Activated naive CD4-positive, alpha-beta T cell treated with anti-CD3 and anti-CD28 coated beads, Interleukin-2, amount 50 U/mL, for 72 hours (primary cell): Measurements from ENCODE around the gene SLC6A4. TPM values are rescaled to one million over a fixed set of nuclear protein-coding genes. Genes with fewer than 3 reads are reported as not detected.
A peak's percentile ranks its signal among the peaks of the same experiment; 100 is the strongest.

ENCODE experiments used
- ATAC-seq, 2 donors: fragments of 150-1000 bp; cut with Tn5 transposase; 2 replicates each; pipeline ENCODE4 v1.10.0; 2021; ENCODE audit warnings: mild to moderate bottlenecking in 2 of 2, moderate library complexity in 2 of 2
- DNase-seq, 2 donors: peaks; one replicate each; pipeline ENCODE4 v3.0.0; 2021 to 2022; ENCODE audit warnings: low spot score in 2 of 2
- H3K27ac Mint-ChIP-seq, 2 donors: one replicate each; pipeline ENCODE4 v1.8.0; 2022; ENCODE audit warnings: mild to moderate bottlenecking in 2 of 2, mixed read lengths in 2 of 2
- H3K36me3 Mint-ChIP-seq, 2 donors: one replicate each; pipeline ENCODE4 v1.8.0; 2022; ENCODE audit warnings: mixed read lengths in 2 of 2
- H3K9me3 Mint-ChIP-seq, 2 donors: one replicate each; pipeline ENCODE4 v1.8.0; 2022; ENCODE audit warnings: mixed read lengths in 2 of 2
- total RNA-seq, 2 donors: library from RNA; stranded (reverse); gene quantifications; one replicate each; pipeline ENCODE4 v1.2.3, GENCODE V29; 2022

Gene SLC6A4
- total RNA-seq, 2 donors from 2014 or later, result not detected

DNA sequence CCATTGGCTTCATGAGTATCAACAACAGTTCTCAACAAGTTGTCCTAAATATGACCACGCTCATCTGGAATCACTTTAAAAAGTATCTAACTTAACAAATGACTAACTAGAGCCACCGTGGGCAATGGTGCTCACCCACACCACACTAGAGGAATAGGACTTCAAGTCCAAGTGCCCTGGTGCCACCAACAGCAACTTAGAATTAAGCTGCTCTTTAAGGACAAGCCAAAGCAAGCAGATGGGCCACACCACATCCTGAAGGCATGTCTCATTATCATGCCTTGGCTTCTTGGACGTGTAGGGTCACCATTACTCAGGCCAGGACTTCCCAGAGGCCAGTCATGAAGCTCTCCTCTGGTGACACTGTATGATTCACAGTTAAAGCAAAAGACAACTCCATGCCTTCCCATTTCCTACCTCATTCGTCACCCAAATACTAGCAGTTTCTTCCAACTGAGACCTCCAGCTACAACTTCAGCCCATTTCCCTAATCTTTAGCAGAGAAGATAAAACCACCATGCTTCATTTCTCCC, 9.4 kb upstream of the SLC6A4 start:
- ATAC-seq, result peak in 1 of 2 donors; percentile 40
- H3K27ac Mint-ChIP-seq, result no peak overlapping the region
- H3K9me3 Mint-ChIP-seq, result no peaks in the 10 kb centered on the region
- DNase-seq, result no peak
- peaks cover 12 to 20% of the 10 kb centered on the region in 2 donors for H3K36me3 Mint-ChIP-seq

GRCh38 chr17:30243568-30243967, 8.1 kb upstream of the SLC6A4 start:
- Mint-ChIP-seq H3K27ac (no peak overlapping the region), H3K9me3 (no peaks in the 10 kb centered on the region), H3K36me3 (peaks cover 8 to 13% of the 10 kb centered on the region in 2 donors)
- no peak for DNase-seq
- ATAC-seq, result no peak

DNA sequence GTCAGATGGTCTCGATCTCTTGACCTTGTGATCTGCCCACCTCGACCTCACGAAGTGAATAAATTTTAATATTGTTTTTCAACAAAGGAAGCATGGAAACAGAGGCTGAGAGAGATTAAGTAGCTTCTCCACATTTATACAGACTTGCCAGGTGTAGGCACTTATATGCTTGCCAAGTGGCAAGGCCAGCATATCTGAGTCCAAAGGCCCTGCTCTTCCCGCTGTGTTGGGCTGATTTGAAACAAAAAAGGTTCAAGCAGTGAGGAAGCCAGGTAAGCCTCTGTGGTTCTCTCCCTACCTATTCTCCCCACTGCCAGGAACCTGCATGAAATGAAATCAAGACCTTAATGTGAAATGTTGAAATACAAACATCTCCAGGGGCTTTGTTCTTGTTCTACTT, 7.5 kb upstream of the SLC6A4 start:
- no peaks in the 10 kb centered on the region for H3K9me3 Mint-ChIP-seq
- peaks cover 8% of the 10 kb centered on the region in 2 donors for H3K36me3 Mint-ChIP-seq
- ATAC-seq, result no peak
- DNase-seq, result no peak
- H3K27ac Mint-ChIP-seq, result no peak overlapping the region

DNA sequence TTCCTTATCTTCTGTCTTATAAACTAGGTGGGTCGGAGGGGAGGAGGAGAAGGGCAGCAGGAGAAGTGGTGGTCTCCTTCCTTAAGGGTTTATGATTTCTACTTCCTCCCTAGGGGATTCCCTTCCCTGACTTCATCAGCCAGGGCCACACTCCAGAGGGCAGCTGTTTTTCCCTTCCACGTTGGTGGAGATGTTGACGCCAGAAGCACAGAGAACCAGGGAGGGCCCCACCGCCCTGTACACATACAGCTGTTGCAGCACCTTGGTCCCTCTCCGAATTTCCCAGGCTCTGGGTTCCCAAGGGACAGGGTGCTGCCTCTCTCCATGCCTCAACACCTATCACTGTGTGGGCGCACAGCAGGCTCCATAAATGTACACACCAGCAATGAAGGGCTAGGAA, 5.6 kb upstream of the SLC6A4 start:
- H3K27ac Mint-ChIP-seq, result no peak overlapping the region
- no peak for ATAC-seq
- H3K9me3 Mint-ChIP-seq, result no peaks in the 10 kb centered on the region
- H3K36me3 Mint-ChIP-seq, result no peaks in the 10 kb centered on the region
- DNase-seq, result no peak

- no peaks in the 10 kb centered on the region for H3K9me3 Mint-ChIP-seq
- H3K27ac Mint-ChIP-seq, result no peak overlapping the region
- no peaks in the 10 kb centered on the region for H3K36me3 Mint-ChIP-seq
- ATAC-seq (no peak), DNase-seq (no peak)
Measured at GRCh38 chr17:30240177-30240576, 4.7 kb upstream of the SLC6A4 start.

DNA sequence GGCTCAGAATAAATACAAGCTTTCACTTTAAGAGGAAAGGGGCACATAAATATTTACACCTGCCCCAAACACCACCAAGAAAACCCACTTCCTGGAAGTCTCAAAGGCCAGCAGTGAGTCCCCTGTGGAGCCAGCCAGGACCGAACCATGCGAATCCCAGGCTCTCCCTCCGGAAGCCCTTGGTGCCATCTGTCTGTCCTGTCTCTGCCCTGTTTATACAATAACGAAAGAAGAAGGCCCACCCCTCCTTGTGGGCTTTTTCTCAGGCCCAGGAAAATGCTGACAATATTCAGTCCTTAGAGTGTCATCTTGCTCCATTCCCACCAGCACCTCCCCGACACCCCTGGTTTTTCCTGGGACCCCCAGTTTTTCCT, 3.6 kb upstream of the SLC6A4 start:
- DNase-seq, result no peak
- Mint-ChIP-seq H3K27ac (no peak overlapping the region), H3K9me3 (no peaks in the 10 kb centered on the region), H3K36me3 (peaks cover 0 to 4% of the 10 kb centered on the region in 2 donors)
- no peak for ATAC-seq

DNA sequence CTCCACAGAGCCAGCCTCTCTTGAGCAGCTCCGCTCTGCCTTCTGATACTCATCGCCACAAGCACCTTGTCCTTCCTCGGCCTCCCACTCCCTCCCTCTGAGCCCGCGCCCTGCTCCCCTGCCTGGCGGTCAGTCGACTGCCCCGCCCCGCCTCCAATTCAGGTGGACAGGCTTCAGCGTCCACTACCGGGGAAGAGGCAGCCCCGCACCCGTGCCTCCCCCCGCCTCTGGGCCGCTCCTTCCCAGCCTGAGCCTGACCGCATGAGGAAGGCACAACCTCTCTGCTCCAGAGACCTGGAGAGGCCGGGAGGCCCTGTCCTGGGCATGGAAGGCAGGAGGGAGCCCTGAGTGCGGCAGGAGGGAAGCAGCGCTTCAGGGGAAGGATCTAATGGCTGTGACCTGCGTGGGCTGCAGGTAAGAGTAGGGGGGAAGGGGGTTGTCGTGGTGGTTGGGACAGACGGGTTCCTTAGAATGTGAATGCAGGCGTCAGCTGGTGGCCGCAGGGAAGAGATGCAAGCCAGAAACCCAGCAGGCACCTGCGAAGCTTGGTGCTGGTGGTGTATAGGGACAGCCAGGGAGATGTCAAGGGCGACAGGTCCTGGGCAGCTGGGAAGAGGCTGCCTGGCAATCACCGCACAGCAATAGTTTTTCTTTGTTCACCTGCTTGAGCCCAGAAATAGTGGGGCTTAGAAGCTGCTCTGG, 3.0 kb upstream of the SLC6A4 start:
- ATAC-seq (no peak), DNase-seq (no peak)
- H3K9me3 Mint-ChIP-seq, result no peaks in the 10 kb centered on the region
- H3K36me3 Mint-ChIP-seq, result peaks cover 0 to 4% of the 10 kb centered on the region in 2 donors
- H3K27ac Mint-ChIP-seq, result no peak overlapping the region

GRCh38 chr17:30238003-30238344, 2.5 kb upstream of the SLC6A4 start:
- Mint-ChIP-seq H3K9me3 (no peaks in the 10 kb centered on the region), H3K27ac (no peak overlapping the region), H3K36me3 (peaks cover 0 to 4% of the 10 kb centered on the region in 2 donors)
- no peak for DNase-seq
- ATAC-seq, result no peak

- ATAC-seq, result peak in 1 of 2 donors; percentile 15
Measured at GRCh38 chr17:30237296-30238002, 2.0 kb upstream of the SLC6A4 start.

GRCh38 chr17:30236766-30237165, 1.3 kb upstream of the SLC6A4 start:
- H3K36me3 Mint-ChIP-seq, result peaks cover 0 to 4% of the 10 kb centered on the region in 2 donors
- peak in 1 of 2 donors; percentile 46 for ATAC-seq
- no peaks in the 10 kb centered on the region for H3K9me3 Mint-ChIP-seq
- DNase-seq, result peak in 1 of 2 donors; percentile 29
- H3K27ac Mint-ChIP-seq, result no peak overlapping the region

More at GRCh38 chr17:30237296-30238002, 2.0 kb upstream of the SLC6A4 start:
- Mint-ChIP-seq H3K27ac (no peak overlapping the region), H3K9me3 (no peaks in the 10 kb centered on the region), H3K36me3 (peaks cover 0 to 4% of the 10 kb centered on the region in 2 donors)
- no peak for DNase-seq

DNA sequence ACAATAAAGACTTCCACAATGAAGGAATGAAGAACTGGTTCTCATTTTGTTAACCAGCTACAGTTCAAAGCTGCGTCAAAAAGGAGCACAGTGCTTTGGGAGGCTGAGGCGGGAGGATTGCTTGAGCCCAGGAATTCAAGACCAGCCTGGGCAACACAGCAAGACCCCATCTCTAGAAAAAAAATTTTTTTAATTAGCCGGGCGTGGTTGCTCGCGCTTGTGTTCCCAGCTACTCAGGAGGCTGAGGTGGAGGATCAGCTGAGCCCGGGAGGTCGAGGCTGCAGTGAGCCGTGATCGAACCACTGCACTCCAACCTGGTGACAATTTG, 764 bp upstream of the SLC6A4 start:
- H3K36me3 Mint-ChIP-seq, result peaks cover 0 to 4% of the 10 kb centered on the region in 2 donors
- DNase-seq (no peak), ATAC-seq (no peak)
- no peaks in the 10 kb centered on the region for H3K9me3 Mint-ChIP-seq
- no peak overlapping the region for H3K27ac Mint-ChIP-seq

DNA sequence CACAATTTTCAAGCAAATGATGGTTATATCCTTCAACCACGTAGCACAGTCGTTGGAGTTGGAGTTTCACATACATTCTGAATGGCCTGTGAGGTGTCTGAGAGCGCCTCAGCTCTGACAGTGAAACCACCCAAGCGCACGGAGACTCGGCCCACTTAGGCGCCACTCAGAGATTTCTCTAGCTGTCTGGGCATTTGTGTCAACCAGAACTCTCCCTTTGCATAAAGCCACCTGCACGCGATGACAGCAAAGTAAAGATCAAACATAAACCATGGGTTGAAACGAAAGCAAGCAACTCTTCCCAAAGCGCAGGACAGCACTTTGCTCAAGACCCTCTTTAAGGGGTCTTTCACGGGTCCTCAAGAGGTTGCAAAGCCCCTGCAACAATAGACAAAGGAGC, 533 bp downstream of the SLC6A4 start:
- no peaks in the 10 kb centered on the region for H3K9me3 Mint-ChIP-seq
- H3K36me3 Mint-ChIP-seq, result peaks cover 0 to 4% of the 10 kb centered on the region in 2 donors
- ATAC-seq, result peak in 1 of 2 donors; percentile 44
- H3K27ac Mint-ChIP-seq, result no peak overlapping the region
- no peak for DNase-seq

DNA sequence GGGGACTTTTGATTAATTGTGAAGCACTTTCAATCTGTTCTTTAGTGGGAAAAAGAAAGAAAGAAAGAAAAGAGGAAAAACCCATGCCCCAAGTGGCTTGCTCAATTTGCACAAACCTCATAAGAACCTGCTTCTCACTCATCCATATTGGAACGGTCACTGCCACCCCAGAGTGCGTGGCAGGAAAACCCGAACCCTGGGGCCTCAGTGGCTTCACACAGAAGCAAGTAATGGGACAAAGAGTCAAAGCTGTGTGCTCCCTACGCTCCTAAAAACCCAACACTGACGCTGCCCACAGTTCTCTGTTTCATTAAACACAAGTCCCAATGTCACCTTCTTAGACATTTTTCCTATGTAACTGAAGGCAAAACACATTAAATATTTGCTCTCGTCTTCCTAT, 1.2 kb downstream of the SLC6A4 start:
- Mint-ChIP-seq H3K27ac (no peak overlapping the region), H3K9me3 (no peaks in the 10 kb centered on the region), H3K36me3 (peaks cover 0 to 4% of the 10 kb centered on the region in 2 donors)
- no peak for ATAC-seq
- DNase-seq, result no peak

DNA sequence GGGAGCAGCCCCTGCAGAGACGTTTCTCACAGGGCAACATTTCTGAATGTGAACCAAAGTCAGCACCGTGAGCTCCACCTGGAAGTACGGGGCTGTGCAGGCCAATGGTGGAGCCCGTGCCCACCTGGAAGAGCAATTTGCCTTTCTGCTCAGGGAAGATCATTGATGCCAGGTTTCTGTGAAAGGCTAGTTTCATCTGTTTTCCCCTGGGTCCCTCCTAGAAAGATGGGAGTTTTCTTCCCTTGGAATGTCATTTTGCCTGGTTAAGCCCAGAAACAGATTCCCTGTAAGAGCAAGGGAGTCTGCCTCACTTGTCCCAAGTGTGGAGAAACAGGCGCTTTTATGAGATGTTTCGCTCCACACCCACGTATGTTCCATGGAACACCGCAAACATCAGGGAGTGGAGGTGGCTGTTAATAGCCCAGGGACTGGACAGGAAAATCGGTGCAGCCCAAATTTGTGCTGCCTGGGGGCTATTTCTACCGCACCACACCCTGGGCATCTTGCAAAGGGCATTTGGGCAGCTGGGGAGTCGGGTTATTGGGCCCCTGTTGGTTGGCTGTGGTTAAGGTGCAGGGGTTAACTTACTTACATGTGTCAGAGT, 2.6 kb downstream of the SLC6A4 start:
- Mint-ChIP-seq H3K27ac (no peak overlapping the region), H3K9me3 (no peaks in the 10 kb centered on the region), H3K36me3 (peaks cover 0 to 4% of the 10 kb centered on the region in 2 donors)
- DNase-seq (no peak), ATAC-seq (no peak)

- peaks cover 0 to 4% of the 10 kb centered on the region in 2 donors for H3K36me3 Mint-ChIP-seq
- no peak overlapping the region for H3K27ac Mint-ChIP-seq
- DNase-seq, result no peak
- H3K9me3 Mint-ChIP-seq, result no peaks in the 10 kb centered on the region
- ATAC-seq, result no peak
Measured at GRCh38 chr17:30232015-30232823, 3.3 kb downstream of the SLC6A4 start.

GRCh38 chr17:30230596-30231125, 4.8 kb downstream of the SLC6A4 start:
- H3K36me3 Mint-ChIP-seq, result peaks cover 0 to 4% of the 10 kb centered on the region in 2 donors
- ATAC-seq (no peak), DNase-seq (no peak)
- peak overlapping the region in 1 of 2 donors; percentile 24 for H3K27ac Mint-ChIP-seq
- no peaks in the 10 kb centered on the region for H3K9me3 Mint-ChIP-seq
